Jurkat, Clone E6-1 (cell line): ENCODE measurements around the gene RSPRY1. TPM values are rescaled to one million over a fixed set of nuclear protein-coding genes. Genes with fewer than 3 reads are reported as not detected.

Experiments used
- DNase-seq: peaks from one replicate; pipeline ENCODE4 v3.0.0-alpha.2; 2011; ENCODE audit warnings: low read depth, low spot score
- H3K4me3 ChIP-seq: 2 replicates; pipeline ENCODE4 v1.5.1; 2011; ENCODE audit warnings: mild to moderate bottlenecking, low read length, control low read depth, moderate library complexity
- polyA plus RNA-seq: library from polyadenylated mRNA; unstranded; fragments of >200 nt; gene quantifications from one replicate; pipeline ENCODE4 v1.2.1, GENCODE V29; 2012; ENCODE audit warnings: missing spikeins; ENCODE audit not compliant: insufficient read length, insufficient read depth

Gene RSPRY1
- 27.3 TPM for polyA plus RNA-seq

DNA sequence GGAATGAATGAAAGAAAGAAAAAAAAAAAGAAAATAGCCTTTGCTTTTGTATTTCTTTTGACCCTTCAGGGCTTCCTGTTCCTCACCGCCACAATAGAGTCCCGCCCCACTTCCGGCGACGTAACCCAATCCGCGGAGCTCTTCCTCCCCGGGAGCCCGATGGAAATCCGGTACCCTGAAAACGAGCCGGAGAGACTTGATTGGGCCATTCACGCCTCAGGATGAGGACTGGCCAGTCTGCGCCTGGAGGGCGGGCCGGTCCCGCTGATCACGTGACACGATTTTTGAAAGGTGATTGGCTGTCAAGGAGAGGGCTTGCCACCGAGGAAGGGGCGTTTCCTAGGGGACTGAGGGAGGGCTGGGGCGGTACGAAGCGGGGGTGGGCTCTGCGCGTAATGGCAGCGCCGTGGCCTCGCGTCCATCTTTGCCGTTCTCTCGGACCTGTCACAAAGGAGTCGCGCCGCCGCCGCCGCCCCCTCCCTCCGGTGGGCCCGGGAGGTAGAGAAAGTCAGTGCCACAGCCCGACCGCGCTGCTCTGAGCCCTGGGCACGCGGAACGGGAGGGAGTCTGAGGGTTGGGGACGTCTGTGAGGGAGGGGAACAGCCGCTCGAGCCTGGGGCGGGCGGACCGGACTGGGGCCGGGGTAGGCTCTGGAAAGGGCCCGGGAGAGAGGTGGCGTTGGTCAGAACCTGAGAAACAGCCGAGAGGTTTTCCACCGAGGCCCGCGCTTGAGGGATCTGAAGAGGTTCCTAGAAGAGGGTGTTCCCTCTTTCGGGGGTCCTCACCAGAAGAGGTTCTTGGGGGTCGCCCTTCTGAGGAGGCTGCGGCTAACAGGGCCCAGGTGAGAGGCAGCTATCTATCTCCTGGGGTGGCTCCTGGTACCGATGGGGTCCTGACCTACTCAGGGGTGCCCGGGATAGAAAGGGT is at the start of gene RSPRY1, which contains the start of gene PSME3IP1:
TSS of gene RSPRY1 (plus strand) at position 385 of the 927 bp plus-strand sequence. CDS start 18,330 bp downstream, outside the sequence.
TSS of gene PSME3IP1 (minus strand) at position 95 of the 927 bp plus-strand sequence. CDS start 12,185 bp downstream, outside the sequence.
- peak; percentile 99 for DNase-seq
- peak within 1 kb of the TSS; percentile 96 for H3K4me3 ChIP-seq

DNA sequence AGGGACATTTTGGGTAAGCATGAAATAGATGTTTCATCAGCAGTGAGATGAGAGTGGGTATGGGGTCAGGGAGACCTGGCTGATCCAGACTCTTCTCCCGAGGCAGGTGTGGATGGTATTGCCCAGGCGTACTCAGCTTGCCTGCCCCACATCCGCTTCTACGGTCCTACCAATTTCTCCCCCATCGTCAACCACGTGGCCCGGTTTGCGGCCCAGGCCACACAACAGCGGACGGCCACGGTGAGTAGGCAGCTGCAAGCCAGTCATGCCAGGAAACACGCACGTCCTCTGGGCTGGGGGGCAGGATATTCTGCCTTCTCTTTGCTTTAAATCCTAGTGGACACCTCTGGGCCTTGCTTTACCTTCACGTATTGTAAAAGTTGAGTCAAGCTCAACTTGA is 49.1 kb upstream of the RSPRY1 start:
- no peak for DNase-seq

DNA sequence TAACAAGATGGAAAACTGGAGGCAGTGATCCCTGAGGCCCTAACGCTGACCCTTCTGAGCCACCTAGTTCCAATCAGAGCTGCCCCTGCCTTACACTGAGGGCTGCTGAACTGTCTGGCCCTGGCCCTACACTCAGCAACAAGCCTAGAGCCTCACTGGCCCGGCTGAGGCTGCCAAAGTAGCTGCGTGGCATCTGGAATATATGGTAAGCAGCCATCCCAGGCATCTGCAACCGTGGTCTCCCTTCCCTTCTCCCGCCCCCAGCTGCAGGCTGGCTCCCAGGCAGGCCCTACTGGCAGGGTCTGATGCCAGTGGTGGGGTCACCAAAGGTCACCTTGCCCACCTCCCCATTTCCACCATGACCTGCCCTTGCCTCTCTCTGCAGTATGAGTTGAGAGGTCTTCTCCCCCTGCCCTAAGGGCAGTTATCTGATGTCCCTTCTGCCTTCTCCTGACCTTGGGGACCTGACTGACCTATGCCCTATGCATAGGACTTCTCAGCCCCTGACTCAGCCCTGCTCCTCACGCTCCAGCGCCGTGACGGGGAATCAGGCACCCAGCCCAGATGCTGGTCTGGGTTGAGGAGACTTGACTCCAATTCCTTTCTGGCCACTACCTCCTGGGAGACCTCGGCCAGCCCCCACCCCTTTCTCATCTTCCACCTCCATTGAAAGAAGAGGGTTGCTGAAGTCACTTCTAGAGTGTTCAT is 48.4 kb upstream of the RSPRY1 start:
- DNase-seq = no peak
- no peak overlapping the region for H3K4me3 ChIP-seq

More for the DNA sequence above, 49.1 kb upstream of the RSPRY1 start:
- H3K4me3 ChIP-seq = no peak overlapping the region

DNA sequence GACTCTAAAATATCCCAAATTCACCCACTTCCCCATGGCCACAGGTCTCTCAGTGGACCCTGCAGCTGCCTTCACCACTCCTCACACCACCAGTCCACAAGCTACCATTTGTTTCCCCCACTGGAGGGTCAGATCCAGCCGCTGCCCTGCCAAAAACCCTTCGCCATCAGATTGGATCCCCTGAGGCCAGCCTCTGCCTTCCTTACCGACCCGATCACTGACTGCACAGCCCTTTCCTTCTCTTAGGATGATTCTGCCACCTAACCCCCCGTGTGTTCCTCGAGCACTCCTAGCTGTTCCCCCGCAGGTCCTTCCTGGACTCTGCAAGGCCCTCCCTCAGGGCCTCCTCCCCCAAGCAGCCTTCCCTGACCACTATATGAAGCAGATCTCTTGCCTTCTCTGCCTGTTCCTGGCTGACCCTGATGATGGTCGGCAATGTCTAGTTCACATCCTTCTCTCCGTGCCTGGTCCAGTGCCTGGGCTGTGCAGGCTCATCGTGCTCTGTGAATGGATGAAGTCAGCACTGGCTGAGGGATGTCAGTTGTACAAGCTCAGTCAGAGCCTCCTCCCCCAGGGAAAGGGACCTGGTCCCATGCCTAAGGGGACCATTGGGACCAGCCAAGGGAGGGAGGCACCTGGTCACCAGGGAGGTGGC is 47.7 kb upstream of the RSPRY1 start:
- no peak for DNase-seq
- no peak overlapping the region for H3K4me3 ChIP-seq

DNA sequence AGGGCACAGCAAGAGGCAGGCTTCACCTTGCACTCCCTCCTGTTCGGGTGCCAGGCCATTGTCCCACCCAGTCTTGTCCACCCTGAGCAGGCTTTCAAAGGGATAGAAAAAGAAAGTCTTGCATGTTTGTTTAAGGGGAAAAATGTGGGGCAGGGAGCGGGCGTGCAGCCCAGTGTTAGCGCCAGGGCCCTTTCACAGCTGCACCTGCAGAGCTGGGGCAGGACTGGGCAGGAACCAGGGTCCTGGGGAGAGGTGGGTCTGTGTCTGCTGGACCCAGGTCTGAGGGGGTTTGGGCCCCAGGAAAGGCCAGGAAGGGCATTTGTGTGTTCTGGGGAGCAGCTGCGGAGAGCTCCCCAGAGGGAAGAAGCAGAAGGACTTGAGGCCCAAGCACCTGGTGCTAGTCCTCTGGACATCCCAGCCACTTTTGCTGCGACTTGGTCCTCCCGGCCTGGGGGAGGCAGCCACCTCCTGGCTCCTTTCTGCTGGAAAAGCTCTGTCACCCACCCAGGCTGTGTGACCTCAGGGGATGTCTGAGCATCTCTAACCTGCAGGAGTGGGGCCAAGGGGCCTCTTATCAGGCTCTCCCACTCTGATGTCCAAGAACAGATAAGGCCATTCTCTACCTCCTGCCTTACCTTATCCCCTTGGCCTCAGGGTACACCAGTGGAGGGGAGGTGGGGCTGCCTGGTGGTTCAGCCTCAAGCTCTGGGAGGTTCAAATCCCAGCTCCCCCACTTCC is 45.0 kb upstream of the RSPRY1 start:
- H3K4me3 ChIP-seq = no peak overlapping the region
- DNase-seq = no peak

DNA sequence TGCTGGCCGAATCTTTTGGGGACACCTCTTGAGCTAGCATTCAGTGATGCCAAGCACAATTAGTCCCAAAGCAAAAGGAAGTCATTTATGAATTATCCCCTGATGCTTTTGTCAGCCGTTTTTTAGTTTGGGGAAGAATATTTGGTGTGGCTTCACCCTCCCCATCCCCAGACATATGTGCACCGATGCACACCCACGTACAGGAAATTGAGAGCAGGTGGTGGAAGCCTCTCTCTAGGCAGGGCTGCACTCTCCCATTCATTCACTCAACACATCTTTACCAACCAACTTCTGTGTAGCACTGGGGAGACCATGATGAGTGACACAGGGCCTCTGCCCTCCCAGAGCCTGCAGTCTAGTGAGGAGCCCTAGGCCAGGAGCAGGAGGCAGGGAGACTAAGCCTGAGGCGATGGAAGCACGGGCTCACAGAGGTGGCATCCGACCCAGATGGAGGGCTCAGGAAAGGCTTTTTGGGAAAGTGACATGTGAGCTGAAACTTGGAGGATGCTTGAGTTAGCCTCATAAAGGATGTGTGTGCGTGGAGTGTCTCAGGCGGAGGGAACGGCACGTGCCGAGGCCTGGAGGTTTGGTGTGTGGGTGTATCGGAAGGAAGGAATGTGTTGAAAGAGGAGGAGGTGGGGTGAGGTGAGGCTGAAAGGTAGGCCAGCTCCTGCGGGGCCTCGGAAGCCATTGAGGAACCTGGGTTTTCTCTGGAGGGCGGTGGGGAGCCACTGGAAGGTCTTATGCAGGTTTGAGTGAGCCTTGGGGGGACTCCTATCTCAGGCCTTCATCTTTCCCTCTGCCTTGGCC is 44.1 kb upstream of the RSPRY1 start:
- DNase-seq = peak; percentile 79
- H3K4me3 ChIP-seq = peak overlapping the region; percentile 15

DNA sequence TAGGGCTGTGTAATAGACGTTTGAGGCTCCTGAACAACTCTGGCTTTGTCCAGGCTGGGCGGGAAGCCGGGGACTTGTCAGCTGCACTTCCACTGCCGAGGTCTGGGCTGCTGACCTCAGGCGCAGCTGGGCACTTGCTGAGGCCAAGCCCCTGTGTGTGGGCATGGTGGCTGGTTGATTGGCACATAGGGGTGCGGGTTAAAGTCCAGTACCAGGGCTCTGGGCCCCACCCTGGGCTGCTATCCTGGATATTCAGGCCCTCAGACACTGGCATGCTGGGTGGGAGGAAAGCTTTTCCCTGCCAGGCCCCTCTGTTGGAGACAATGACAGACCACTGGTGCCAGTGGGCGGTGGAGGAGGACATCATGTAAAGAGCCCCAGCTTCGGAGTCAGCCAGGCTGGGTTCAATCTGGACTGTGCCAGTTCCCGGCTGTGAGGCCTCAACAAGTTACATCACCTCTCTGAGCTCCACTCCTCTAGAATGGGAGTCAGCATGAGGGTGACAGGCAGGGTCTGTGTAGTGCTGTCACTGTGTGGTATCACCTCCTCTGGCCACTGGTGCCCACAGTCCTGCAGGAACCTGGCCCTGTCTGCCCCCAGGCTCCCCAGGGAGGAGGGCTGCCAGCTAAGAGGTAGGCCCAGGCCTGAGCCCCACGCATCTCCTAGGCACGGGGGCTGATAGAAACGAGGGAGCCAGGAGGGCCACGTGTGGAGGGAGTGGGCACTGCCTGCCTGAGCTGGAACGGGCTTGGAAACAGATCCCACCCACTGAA is 42.8 kb upstream of the RSPRY1 start:
- H3K4me3 ChIP-seq = no peak overlapping the region
- no peak for DNase-seq

DNA sequence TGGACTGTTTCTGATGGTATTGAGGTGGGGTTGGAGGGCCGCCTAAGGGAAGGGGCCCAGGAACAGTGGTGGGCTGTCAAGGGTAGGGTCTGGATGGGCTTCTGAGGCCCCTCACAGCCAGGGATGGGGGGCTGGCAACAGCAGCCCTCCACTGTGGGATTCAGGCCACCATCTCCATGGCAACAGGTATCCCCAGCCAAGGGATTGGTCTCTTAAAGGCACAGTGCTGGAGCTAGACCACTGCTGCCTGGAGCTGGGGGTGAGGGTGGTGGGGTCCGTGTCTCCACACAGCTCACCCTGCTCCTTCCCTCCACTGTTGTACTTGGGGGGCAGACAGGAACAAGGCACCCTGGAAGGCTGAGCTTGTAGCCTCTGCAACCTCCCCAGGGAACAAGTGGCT is 42.1 kb upstream of the RSPRY1 start:
- no peak overlapping the region for H3K4me3 ChIP-seq
- DNase-seq = no peak

DNA sequence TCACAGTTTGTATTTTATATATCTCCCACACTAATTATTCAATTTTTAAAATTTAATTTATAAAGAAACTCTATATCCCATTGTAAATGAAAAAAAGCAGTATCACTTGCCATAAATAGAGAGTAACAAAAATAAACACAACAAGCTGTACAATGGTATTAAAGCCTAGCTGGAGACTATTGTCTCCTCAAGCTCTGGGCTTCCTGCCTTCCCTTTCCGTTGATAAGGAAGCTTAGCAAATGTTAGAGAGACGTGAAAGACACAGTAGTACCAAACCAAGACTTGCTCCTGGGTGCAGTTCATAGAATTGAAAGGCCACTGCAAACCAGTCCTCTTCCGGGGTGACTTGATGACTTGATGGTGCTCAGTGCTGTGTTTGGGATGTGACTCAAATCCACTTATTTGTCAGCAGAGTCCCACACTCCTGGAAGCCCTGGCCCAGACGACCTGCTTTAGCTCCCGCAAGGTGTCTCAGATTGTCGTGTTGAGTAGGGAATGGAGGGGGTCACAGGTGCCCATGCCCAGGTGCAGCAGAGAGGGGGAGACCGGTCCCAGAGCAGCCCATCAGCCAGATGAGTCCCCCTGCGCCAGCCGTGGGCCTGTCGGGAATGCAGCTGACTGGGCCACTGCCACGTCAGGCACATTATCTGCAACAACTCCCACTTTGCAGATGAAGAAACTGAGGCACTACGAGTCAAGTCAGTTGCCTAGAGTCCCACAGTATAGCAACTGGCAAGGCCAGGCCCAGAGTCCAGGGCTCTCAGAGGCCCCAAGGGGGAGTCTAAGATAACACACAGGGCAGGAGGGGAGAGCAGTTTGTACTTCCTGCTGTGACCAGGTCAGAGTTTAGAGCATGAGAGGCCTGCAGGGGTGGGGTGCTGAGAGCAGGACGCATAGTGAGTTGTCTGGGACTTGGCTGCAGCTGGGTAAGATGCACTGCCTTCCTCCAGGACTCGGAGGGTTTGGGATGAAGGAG is 40.8 kb upstream of the RSPRY1 start:
- DNase-seq = no peak

DNA sequence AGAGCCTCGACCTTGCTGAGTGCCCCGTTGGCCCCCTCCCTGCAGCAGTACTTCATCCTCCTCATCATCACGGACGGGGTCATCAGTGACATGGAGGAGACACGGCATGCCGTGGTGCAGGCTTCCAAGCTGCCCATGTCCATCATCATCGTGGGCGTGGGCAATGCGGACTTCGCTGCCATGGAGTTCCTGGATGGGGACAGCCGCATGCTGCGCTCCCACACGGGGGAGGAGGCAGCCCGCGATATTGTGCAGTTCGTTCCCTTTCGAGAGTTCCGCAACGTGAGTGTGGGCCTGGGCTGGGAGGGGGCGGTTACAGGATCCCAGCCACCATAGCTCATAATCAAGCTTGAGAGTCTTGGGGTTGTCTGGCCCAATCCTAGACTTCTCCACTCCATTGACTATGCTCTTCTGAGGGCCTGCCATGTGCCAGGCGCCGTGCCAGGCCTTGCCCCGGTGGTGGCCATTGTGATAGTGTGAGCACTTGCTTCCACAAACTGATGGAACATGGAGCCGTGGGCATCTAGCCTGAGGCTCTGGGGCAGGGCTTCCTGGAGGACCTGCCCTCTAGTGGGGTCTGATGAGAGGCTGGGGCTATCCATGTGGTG is 40.0 kb upstream of the RSPRY1 start:
- no peak for DNase-seq
- H3K4me3 ChIP-seq = no peak overlapping the region

More for the DNA sequence above, 40.8 kb upstream of the RSPRY1 start:
- H3K4me3 ChIP-seq = no peak overlapping the region

DNA sequence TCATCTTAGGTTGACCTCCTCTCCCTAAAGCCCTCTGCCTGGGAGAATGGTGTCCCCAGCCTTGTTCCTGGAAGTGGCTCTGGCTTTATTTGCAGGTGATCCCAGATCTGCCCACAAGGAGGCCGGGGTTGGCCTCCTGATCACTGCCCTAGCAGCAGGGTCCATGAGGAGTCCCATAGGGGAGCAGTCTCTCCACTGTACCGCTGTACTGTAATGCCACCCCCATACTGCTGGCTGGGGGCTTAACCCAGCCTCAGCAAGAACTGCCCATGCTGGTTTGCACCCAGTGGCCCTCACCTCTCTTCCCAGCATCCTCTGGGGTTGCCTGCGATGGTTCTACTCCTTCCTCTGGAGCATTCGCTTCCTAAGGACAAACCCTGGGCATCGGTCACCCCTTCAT is 39.4 kb upstream of the RSPRY1 start:
- no peak for DNase-seq
- no peak overlapping the region for H3K4me3 ChIP-seq

DNA sequence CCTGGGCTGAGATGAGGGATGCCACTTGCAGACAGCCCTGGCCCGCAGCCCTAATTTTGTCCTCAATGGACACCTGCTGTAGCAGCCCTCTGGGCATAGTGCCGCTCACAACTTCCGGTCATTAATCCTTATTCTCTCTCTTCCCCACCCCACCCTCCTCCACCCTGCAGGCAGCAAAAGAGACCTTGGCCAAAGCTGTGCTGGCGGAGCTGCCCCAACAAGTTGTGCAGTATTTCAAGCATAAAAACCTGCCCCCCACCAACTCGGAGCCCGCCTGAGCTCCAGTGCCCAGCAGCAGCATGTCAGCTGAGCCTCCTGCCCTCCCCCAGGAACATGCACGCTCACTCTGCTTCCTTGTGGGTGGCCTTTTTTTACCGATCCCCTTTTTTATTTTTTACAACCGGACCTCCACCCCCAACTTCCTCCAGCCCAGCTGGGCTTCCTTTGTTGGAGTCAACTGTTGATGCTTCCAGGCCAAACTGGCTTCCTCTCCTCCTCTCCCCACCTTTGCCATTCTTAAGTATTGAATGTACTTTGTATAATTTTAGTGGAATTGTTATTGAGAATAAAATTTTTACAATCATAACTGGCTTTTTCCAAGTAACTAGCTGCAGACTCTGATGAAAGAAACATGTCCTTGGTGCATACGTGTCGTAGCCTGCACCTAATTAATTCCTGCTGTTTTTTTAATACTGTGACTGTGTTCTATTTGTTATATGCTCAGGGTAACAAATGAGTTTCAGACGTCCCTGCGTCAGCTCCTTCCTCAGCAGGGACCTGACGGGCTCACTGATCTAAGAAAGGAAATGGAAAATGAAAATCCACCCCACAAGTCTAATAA is 38.5 kb upstream of the RSPRY1 start:
- DNase-seq = no peak
- H3K4me3 ChIP-seq = no peak overlapping the region

DNA sequence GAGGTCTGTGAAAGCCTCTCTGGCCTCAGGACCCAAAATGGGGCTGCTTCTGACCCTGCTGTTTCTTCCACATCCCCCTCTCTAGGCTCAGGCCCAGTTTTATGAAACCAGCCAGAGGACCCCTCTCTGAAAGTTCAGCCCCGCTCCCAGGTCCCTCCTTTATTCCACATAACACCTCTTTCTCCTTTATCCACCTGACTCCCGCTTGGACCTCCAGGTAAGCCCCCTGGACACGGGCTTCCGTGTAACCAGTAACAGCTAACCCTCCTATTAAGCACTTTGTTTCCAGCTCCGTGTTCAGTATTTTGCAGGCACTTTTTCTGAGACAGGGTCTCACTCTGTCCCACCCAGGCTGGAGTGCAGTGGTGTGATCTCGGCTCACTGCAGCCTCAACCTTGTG is 37.6 kb upstream of the RSPRY1 start:
- DNase-seq = no peak
- no peak overlapping the region for H3K4me3 ChIP-seq

DNA sequence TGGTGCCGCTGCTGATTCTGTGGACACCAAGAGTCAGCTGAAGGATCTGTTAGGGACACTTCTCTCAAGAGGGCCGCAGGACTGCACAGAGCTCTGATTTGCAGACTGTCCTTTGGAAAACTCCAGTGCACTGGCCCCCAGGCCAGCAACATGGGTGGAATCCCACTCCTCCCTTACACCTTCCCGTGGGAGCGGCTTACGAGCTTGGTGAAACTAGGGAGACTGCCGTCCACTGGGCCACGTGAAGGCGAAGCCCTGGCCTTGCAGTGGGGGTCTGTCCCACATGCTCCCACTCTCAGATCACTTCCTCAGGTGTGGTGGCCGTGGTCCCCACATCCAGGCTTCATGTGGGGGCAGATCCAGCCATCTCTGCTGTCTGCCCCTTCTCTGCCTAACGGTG is 36.7 kb upstream of the RSPRY1 start:
- no peak overlapping the region for H3K4me3 ChIP-seq
- no peak for DNase-seq

DNA sequence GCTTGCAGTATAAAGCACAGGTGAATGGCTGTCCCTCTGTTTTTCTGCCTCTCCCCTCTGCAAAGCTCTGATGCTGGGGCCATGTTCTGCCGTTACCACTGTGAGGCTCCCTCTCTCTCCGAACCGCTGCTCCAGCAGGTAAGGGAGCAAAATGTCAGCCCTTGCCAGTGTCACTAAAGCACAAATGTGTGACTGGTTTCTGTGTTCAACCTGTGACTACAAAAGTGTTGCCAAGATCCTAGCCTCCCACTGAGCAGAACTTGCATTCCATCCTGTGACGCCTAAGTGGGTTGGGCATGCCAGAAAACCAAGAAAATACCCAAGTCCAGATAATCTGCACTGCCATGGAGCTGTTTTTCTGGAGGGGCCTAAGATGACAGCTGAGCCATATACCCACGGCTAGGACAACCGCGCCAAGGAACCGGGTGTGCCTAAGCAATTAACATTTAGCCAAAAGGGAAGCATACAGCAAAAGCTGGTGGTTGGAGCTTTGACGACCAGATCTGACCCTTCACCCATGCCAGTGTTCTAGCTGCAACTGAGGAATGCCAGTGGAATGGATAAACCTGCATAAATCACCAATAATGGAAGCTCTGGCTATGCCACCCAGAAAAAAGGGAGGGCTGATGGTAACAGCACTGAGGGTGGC is 35.3 kb upstream of the RSPRY1 start:
- H3K4me3 ChIP-seq = no peak overlapping the region

More for the DNA sequence above, 35.3 kb upstream of the RSPRY1 start:
- DNase-seq = no peak
